Suppressor macrophage treated with lipopolysaccharide for 1 hour (primary cell): Measurements from ENCODE around the gene ATOH8.
A peak's percentile ranks its signal among the peaks of the same experiment; 100 is the strongest.

Experiments
- DNase-seq, 3 donors: peaks; one replicate each; pipeline ENCODE4 v3.0.0-alpha.2; 2020 to 2022

ATOH8 gene

GRCh38 chr2:85718885-85719492 is 34.8 kb upstream of the ATOH8 start:
- no peak for DNase-seq

- no peak for DNase-seq
Measured at GRCh38 chr2:85719609-85720240, 34.1 kb upstream of the ATOH8 start.

DNA sequence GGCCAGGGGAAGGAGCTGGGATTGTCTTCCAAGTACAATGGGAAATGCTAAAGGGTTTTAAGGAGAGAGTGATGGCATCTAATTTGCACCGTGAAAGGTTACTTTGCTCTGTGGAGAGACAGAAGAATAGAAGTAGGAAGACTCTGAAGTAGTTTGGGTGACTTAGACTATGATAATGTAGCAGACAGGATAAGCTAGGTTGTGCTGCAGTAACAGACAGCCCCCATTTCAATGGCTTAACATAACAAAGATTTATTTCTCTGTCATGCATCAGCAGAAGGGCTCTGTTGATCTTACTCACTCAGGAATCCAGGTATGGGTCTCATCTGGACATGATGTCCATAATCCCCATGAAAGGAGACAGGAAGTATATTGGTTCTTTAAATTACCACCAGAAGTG is 33.3 kb upstream of the ATOH8 start:
- DNase-seq: no peak

- no peak for DNase-seq
Measured at GRCh38 chr2:85721641-85722040, 32.1 kb upstream of the ATOH8 start.

GRCh38 chr2:85722519-85722918 is 31.3 kb upstream of the ATOH8 start:
- no peak for DNase-seq

GRCh38 chr2:85723707-85724360 is 30.0 kb upstream of the ATOH8 start:
- peak; percentile 41 to 50 (median 46) for DNase-seq

DNA sequence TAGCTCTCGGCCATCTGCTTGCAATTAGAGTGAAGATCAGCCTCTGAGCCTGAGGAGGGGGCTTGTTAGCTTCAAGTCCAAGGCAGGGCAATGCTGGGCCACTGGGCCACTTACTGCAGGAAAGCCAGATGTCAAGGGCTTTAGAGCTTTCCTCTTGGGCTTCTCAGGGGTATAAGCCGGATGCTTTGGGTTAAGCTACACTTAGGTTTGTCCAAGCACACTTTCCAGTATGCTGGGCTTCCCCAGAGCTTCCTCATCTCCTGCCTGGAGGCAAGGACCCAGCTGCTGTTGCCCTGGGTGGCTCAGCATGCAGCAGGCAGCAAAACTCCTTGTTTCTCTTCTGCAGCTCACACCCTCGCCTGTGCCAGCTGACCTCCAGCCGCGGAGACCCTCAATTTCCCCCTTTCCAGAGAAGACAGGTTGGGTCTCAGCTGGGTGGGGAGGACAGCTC is 29.0 kb upstream of the ATOH8 start:
- peak in 1 of 3 donors; percentile 41 for DNase-seq

- DNase-seq: no peak
Measured at GRCh38 chr2:85725451-85725850, 28.3 kb upstream of the ATOH8 start.

- DNase-seq: no peak
Measured at GRCh38 chr2:85727798-85728197, 26.0 kb upstream of the ATOH8 start.

DNA sequence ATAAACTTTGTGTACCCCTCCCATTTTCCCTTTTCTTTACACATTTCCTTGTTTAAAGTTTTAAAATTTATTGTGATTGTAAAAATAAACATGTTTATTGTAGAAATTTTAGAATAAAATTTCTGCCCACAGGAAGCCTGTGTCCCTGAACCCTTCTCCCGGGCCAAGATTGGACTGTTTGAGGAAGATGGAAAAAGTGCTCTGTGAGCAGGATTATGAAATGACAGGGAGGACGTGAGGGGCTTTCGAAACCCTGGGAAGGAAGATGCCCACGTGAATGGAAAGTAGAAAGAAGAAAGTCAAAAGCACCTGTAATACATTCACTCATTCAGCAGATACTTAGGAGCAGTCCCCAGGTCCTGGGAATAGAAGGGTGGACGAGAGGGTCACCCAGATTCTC is 25.4 kb upstream of the ATOH8 start:
- DNase-seq: peak in 1 of 3 donors; percentile 55

DNA sequence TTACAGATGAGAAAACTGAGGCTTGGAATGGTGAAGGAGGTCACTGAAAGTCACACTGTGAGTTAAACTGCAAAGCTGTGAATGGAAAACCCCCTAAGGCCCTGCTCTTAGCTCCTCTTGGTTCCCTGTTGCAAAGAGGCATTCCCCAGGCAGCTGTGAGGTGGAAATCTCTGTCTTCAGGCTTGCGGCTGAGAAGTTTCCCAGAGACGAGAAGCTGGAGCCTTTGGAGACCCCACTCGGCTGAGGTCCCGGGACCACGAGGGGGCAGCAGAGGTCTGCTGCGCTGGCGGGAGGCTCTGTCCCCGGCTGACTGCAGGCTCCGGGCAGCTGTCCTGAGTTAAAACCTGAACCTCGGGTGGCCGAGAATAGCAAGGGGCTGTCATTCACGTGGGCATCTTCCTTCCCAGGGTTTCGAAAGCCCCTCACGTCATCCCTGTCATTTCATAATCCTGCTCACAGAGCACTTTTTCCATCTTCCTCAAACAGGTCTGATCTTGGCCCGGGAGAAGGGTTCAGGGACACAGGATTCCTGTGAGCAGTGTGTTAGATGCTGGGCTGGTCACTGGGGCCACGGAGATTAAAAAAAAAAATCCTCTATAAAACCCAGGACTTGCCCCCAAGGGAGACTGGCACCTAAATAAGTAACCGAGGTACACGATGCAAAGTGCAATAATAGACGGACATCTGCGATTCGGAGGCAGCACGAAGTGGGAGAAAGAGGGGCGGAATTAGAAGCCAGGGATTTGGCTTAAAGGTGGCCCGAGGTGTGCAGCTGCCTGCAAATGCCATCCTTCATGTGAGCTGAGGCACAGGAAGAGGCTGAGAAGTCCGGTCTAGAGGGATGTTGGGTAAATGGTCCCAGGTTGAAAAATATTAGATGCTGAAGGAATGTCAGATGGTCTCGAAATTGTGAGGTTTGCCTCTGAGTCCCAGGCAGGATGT is 24.6 kb upstream of the ATOH8 start:
- peak; percentile 94 to 97 (median 96) for DNase-seq

GRCh38 chr2:85729825-85730510 is 23.8 kb upstream of the ATOH8 start:
- no peak for DNase-seq

GRCh38 chr2:85730686-85731230 is 23.0 kb upstream of the ATOH8 start:
- no peak for DNase-seq

GRCh38 chr2:85731606-85732005 is 22.2 kb upstream of the ATOH8 start:
- peak in 1 of 3 donors; percentile 45 for DNase-seq

DNA sequence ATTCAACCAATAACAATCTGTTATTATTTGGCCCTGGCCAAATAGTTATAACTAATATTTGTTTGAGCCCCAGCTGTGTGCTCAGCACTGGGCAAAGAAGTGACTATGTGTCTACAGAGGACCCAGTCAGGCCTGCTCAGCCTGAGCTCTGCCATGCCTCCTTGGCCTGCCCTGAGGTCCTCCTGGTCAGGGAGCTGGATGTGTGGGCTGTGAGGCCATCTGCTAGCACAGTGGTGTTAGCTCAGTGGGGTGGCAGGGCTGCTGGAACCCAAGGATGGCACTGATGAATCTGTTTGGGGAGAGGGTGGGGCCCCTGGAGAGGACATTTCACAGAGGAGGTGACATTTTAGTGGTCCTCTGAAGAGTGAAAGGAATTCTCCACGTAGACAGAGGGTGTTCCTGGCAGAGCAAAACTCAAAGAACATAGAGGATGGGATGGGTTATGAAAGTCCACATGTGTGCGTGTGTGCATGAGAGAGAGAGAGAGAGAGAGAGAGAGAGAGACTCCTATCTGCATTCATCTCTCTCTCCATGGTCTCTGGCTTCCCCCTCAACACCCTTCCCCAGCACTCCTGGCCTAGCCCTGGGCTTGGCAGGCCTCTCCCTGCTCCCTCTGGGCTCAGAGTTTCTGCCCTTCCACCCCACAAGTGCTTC is 21.2 kb upstream of the ATOH8 start:
- DNase-seq: no peak

GRCh38 chr2:85733121-85733960 is 20.4 kb upstream of the ATOH8 start:
- no peak for DNase-seq

GRCh38 chr2:85734015-85734414 is 19.8 kb upstream of the ATOH8 start:
- DNase-seq: no peak

DNA sequence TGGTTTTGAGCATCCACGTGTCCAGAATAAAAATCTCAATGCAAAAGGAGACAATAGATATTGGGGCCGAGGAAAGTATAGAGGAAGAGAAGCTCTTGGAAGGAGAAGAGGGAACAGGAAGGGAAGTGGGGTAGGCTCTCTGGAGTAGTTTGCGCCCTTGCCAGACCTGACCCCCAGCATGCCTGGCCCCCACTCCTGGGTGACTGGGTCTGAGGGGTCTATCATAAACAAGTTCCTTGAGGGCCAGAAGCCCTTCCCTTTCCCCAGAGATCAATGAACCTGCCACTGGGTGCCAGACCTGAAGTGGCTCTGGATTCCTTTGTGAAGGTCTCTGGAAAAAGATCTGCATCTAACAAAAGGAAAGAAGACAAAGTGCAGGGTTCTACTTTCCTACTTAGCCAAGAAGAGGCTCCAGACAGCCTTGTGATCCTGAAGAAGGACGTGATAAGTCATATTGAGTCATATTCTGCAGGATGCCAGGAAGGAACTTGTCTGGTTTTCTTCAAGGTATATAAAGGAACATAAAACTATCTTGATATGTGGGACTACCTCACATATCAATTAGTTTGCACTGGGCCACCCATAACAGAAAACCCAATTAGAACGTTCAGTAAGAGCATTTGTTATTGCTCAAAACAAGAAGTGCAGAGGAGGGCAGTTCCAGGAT is 18.7 kb upstream of the ATOH8 start:
- DNase-seq: no peak

GRCh38 chr2:85735691-85736090 is 18.1 kb upstream of the ATOH8 start:
- DNase-seq: no peak
